Stimulated activated naive CD4-positive, alpha-beta T cell treated with Interleukin-2 at 50 U/mL for 16 hours (primary cell): ENCODE results near the gene ACBD6.

Experiments
- DNase-seq: peaks from one replicate; lab custom pipeline; 2025; lab: John Stamatoyannopoulos, UW

ACBD6 gene

GRCh38 chr1:180256341-180257027 is 245.9 kb downstream of the ACBD6 start:
- no peak for DNase-seq

GRCh38 chr1:180255536-180256340 is 246.6 kb downstream of the ACBD6 start:
- DNase-seq = no peak

- DNase-seq = no peak
Observed at GRCh38 chr1:180254854-180255253, 247.5 kb downstream of the ACBD6 start.

- no peak for DNase-seq
Observed at GRCh38 chr1:180254496-180254819, 247.9 kb downstream of the ACBD6 start.

- no peak for DNase-seq
Observed at GRCh38 chr1:180253585-180254495, 248.5 kb downstream of the ACBD6 start.

GRCh38 chr1:180252638-180253536 is 249.5 kb downstream of the ACBD6 start:
- DNase-seq = peak; percentile 57

GRCh38 chr1:180251526-180252305 is 250.7 kb downstream of the ACBD6 start:
- DNase-seq = no peak

- no peak for DNase-seq
Observed at GRCh38 chr1:180250883-180251509, 251.4 kb downstream of the ACBD6 start.

- DNase-seq = no peak
Observed at GRCh38 chr1:180250499-180250770, 251.9 kb downstream of the ACBD6 start.

- no peak for DNase-seq
Observed at GRCh38 chr1:180249725-180250498, 252.5 kb downstream of the ACBD6 start.

- DNase-seq = no peak
Observed at GRCh38 chr1:180248731-180249681, 253.4 kb downstream of the ACBD6 start.

- DNase-seq = no peak
Observed at GRCh38 chr1:180248176-180248575, 254.2 kb downstream of the ACBD6 start.

- no peak for DNase-seq
Observed at GRCh38 chr1:180247580-180247979, 254.8 kb downstream of the ACBD6 start.

GRCh38 chr1:180247061-180247460 is 255.3 kb downstream of the ACBD6 start:
- DNase-seq = no peak

- no peak for DNase-seq
Observed at GRCh38 chr1:180246579-180246978, 255.8 kb downstream of the ACBD6 start.

GRCh38 chr1:180244840-180245239 is 257.5 kb downstream of the ACBD6 start:
- DNase-seq = no peak

- no peak for DNase-seq
Observed at GRCh38 chr1:180243517-180244221, 258.7 kb downstream of the ACBD6 start.
